ENCODE data around the gene DOCK8.

DNA sequence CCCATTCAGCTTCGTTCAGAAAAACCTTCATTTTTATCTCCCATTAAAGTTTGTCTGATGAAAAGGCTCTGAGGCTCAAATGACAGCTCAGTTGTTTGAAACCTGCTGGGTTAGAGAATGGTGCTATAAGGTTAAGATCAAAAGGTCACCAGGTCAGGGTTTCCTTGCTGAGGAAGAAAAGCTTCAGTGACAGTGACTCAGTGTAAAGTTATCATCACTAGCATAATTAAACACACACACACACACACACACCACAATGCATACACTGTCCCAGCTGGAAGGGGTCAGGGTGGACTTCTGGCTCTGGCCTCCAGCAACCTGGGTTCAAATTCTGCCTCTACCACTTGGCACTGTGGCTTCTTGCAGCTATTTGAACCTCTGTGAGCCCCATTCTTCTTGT, 281.1 kb downstream of the DOCK8 start:
- TF ChIP-seq, protein P1, sequence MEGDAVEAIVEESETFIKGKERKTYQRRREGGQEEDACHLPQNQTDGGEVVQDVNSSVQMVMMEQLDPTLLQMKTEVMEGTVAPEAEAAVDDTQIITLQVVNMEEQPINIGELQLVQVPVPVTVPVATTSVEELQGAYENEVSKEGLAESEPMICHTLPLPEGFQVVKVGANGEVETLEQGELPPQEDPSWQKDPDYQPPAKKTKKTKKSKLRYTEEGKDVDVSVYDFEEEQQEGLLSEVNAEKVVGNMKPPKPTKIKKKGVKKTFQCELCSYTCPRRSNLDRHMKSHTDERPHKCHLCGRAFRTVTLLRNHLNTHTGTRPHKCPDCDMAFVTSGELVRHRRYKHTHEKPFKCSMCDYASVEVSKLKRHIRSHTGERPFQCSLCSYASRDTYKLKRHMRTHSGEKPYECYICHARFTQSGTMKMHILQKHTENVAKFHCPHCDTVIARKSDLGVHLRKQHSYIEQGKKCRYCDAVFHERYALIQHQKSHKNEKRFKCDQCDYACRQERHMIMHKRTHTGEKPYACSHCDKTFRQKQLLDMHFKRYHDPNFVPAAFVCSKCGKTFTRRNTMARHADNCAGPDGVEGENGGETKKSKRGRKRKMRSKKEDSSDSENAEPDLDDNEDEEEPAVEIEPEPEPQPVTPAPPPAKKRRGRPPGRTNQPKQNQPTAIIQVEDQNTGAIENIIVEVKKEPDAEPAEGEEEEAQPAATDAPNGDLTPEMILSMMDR (IDR thresholded peaks at IDR 0.05; ENCODE audit: insufficient read depth, low read depth, low read length) = no peak
- no peak for TF ChIP-seq EZH2 (IDR thresholded peaks at IDR 0.05; ENCODE audit: insufficient read depth, low read length)
